GM23338 (cell line): ENCODE measurements around the gene HIGD2B. TPM values are rescaled to one million over a fixed set of nuclear protein-coding genes. Genes with fewer than 3 reads are reported as not detected.

ENCODE experiments used
- ATAC-seq: fragments of 200-7000 bp; cut with Tn5 transposase; 3 replicates; pipeline ENCODE4 v1.9.1; 2020
- DNase-seq: peaks from one replicate; pipeline ENCODE4 v3.0.0-alpha.2; 2015; ENCODE audit warnings: low spot score
- H2AFZ ChIP-seq: fragments of 200-600 bp; sonication (generic); 2 replicates; pipeline ENCODE4 v1.8.0; 2016; ENCODE audit warnings: antibody characterized with exemption, mild to moderate bottlenecking, moderate library complexity
- H3F3A ChIP-seq: fragments of 200-600 bp; sonication (generic); replicated peaks from 2 replicates; pipeline ENCODE4 v1.8.0; 2017; ENCODE audit warnings: antibody characterized with exemption, mixed run types, low read depth
- H3K27ac ChIP-seq: fragments of 200-600 bp; sonication (generic); 2 replicates; pipeline ENCODE4 v1.6.1; 2016; ENCODE audit warnings: low read depth
- H3K27me3 ChIP-seq: fragments of 200-600 bp; sonication (generic); 2 replicates; pipeline ENCODE4 v1.8.0; 2016; ENCODE audit warnings: mild to moderate bottlenecking, mixed run types, moderate library complexity; ENCODE audit not compliant: insufficient read depth
- H3K36me3 ChIP-seq: fragments of 200-600 bp; sonication (generic); 2 replicates; pipeline ENCODE4 v1.8.0; 2016; ENCODE audit warnings: mild to moderate bottlenecking; ENCODE audit not compliant: insufficient read depth
- H3K4me1 ChIP-seq: fragments of 200-600 bp; sonication (generic); 2 replicates; pipeline ENCODE4 v1.8.0; 2016; ENCODE audit warnings: mild to moderate bottlenecking, moderate library complexity; ENCODE audit not compliant: insufficient read depth
- H3K4me2 ChIP-seq: fragments of 200-600 bp; sonication (generic); 2 replicates; pipeline ENCODE4 v1.7.1; 2017; ENCODE audit warnings: mixed run types
- H3K4me3 ChIP-seq: fragments of 200-600 bp; sonication (generic); 2 replicates; pipeline ENCODE4 v1.6.1; 2016; ENCODE audit warnings: mixed run types
- H3K79me2 ChIP-seq: fragments of 200-600 bp; sonication (generic); replicated peaks from 2 replicates; pipeline ENCODE4 v1.8.0; 2017; ENCODE audit warnings: mild to moderate bottlenecking; ENCODE audit not compliant: insufficient read depth
- H3K9me2 ChIP-seq: fragments of 200-600 bp; sonication (generic); 2 replicates; pipeline ENCODE4 v1.8.0; 2017; ENCODE audit not compliant: insufficient read depth
- H4K20me1 ChIP-seq: fragments of 200-600 bp; sonication (generic); replicated peaks from 2 replicates; pipeline ENCODE4 v1.8.0; 2017; ENCODE audit warnings: mild to moderate bottlenecking; ENCODE audit not compliant: insufficient read depth
- H3K27ac Mint-ChIP-seq: 2 replicates; pipeline ENCODE4 v1.8.0; 2020; ENCODE audit warnings: inconsistent platforms, mild to moderate bottlenecking, moderate library complexity, mixed read lengths
- H3K27me3 Mint-ChIP-seq: 3 replicates; pipeline ENCODE4 v1.8.0; 2022; ENCODE audit warnings: low read depth, mild to moderate bottlenecking, moderate library complexity, mixed read lengths, inconsistent platforms; ENCODE audit not compliant: insufficient read depth, poor library complexity
- H3K36me3 Mint-ChIP-seq: 3 replicates; pipeline ENCODE4 v1.8.0; 2021; ENCODE audit warnings: low read depth, mild to moderate bottlenecking, inconsistent platforms, moderate library complexity, mixed read lengths
- H3K4me1 Mint-ChIP-seq: 3 replicates; pipeline ENCODE4 v1.8.0; 2020; ENCODE audit warnings: mild to moderate bottlenecking, inconsistent platforms, mixed read lengths
- H3K4me3 Mint-ChIP-seq: 3 replicates; pipeline ENCODE4 v1.8.0; 2021; ENCODE audit warnings: moderate library complexity, mild to moderate bottlenecking, inconsistent platforms, mixed read lengths
- H3K9me3 Mint-ChIP-seq: 3 replicates; pipeline ENCODE4 v1.8.0; 2020; ENCODE audit warnings: moderate library complexity, mild to moderate bottlenecking, inconsistent platforms, mixed read lengths
- CREB1 ChIP-seq: fragments of 250-450 bp; sonication (Bioruptor Pico); IDR thresholded peaks from 2 replicates; pipeline ENCODE4 v1.5.0; 2020; ENCODE audit warnings: low read depth, mild to moderate bottlenecking, moderate library complexity
- EZH2 ChIP-seq: fragments of 200-600 bp; sonication (generic); IDR thresholded peaks from one replicate; pipeline ENCODE4 v1.8.0; 2017; ENCODE audit warnings: antibody characterized with exemption, mild to moderate bottlenecking, low read depth; ENCODE audit not compliant: unreplicated experiment
- EZH2phosphoT487 ChIP-seq: fragments of 200-600 bp; sonication (generic); IDR thresholded peaks from one replicate; pipeline ENCODE4 v1.8.1; 2018; ENCODE audit warnings: antibody characterized with exemption; ENCODE audit not compliant: unreplicated experiment
- JUNB ChIP-seq: IDR thresholded peaks from one replicate; pipeline ENCODE4 v1.6.1; 2016; ENCODE audit warnings: antibody characterized with exemption; ENCODE audit not compliant: unreplicated experiment
- NANOG ChIP-seq: IDR thresholded peaks from 2 replicates; pipeline ENCODE4 v1.6.1; 2016; ENCODE audit warnings: antibody characterized with exemption, borderline replicate concordance
- POLR2AphosphoS5 ChIP-seq: IDR thresholded peaks from 2 replicates; pipeline ENCODE4 v1.6.1; 2016; ENCODE audit warnings: antibody characterized with exemption, low read depth
- STAT1 ChIP-seq: IDR thresholded peaks from one replicate; pipeline ENCODE4 v1.6.1; 2016; ENCODE audit warnings: antibody characterized with exemption; ENCODE audit not compliant: unreplicated experiment
- ZNF114 ChIP-seq: fragments of 250-450 bp; sonication (Bioruptor Pico); IDR thresholded peaks from 2 replicates; pipeline ENCODE4 v1.5.0; 2020; ENCODE audit warnings: mild to moderate bottlenecking, moderate library complexity
- ZNF331 ChIP-seq: fragments of 250-450 bp; sonication (Bioruptor Pico); IDR thresholded peaks from 2 replicates; pipeline ENCODE4 v1.5.0; 2020; ENCODE audit warnings: low read depth, mild to moderate bottlenecking, moderate library complexity
- polyA plus RNA-seq: library from polyadenylated mRNA; unstranded; fragments of >200 nt; fragmentation: Nextera tagmentation; extraction: Ambion mirVana; gene quantifications from 2 replicates; pipeline ENCODE4 v1.2.1, GENCODE V29; 2016
- total RNA-seq: library from RNA; depleted of rRNA; stranded (reverse); fragments of >200 nt; shearing (Covaris generic); gene quantifications from 2 replicates; pipeline ENCODE4 v1.2.3, GENCODE V29; 2014
- TF ChIP-seq, protein P1 (sequence below): IDR thresholded peaks from one replicate; pipeline ENCODE4 v1.6.1; 2018; ENCODE audit warnings: antibody characterized with exemption; ENCODE audit not compliant: unreplicated experiment
- TF ChIP-seq, protein P2 (sequence below): IDR thresholded peaks from 2 replicates; pipeline ENCODE4 v1.6.1; 2016; ENCODE audit warnings: antibody characterized with exemption
- TF ChIP-seq, protein P3 (sequence below): fragments of 250-450 bp; sonication (Bioruptor Pico); IDR thresholded peaks from 2 replicates; pipeline ENCODE4 v1.5.0; 2020; ENCODE audit warnings: mild to moderate bottlenecking, moderate library complexity

HIGD2B gene
- total and polyA plus RNA-seq, 2 experiments from 2014 or later: not detected

DNA sequence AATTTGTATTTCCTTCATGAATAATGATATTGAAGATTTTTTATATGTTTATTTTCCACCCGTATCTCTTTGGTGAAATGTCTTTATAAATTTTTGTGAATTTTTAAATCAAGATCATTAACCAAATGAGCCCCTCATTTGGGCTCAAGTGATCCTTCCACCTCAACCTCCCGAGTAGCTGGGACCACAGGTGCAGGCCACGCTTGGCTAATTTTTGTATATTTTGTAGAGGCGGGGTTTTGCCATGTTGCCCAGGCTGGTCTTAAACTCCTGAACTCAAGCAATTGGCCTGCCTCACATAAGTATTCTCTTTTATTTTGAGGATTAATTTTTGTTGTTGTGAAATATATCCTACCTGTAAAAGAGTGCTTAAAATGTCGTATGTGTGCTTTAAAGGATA, 5.0 kb upstream of the HIGD2B start:
- H3K4me2 ChIP-seq: no peak overlapping the region
- H3K9me2 ChIP-seq: no peaks in the 10 kb centered on the region
- no peaks in the 10 kb centered on the region for H3K27me3 ChIP-seq
- H3K27ac Mint-ChIP-seq: no peak overlapping the region
- no peaks in the 10 kb centered on the region for H4K20me1 ChIP-seq
- H3K27me3 Mint-ChIP-seq: peaks cover 13% of the 10 kb centered on the region
- H3K79me2 ChIP-seq: peaks cover 70% of the 10 kb centered on the region
- no peaks in the 10 kb centered on the region for H3K36me3 ChIP-seq
- H3K4me1 ChIP-seq: no peaks in the 10 kb centered on the region
- no peak for DNase-seq
- H3F3A ChIP-seq: peaks cover 7% of the 10 kb centered on the region
- H3K4me1 Mint-ChIP-seq: no peaks in the 10 kb centered on the region
- no peak overlapping the region for H3K4me3 ChIP-seq
- no peaks in the 10 kb centered on the region for H3K36me3 Mint-ChIP-seq
- H3K9me3 Mint-ChIP-seq: no peaks in the 10 kb centered on the region; the same call in 2 of the 3 replicates
- no peak overlapping the region for H2AFZ ChIP-seq
- TF ChIP-seq, protein P1, sequence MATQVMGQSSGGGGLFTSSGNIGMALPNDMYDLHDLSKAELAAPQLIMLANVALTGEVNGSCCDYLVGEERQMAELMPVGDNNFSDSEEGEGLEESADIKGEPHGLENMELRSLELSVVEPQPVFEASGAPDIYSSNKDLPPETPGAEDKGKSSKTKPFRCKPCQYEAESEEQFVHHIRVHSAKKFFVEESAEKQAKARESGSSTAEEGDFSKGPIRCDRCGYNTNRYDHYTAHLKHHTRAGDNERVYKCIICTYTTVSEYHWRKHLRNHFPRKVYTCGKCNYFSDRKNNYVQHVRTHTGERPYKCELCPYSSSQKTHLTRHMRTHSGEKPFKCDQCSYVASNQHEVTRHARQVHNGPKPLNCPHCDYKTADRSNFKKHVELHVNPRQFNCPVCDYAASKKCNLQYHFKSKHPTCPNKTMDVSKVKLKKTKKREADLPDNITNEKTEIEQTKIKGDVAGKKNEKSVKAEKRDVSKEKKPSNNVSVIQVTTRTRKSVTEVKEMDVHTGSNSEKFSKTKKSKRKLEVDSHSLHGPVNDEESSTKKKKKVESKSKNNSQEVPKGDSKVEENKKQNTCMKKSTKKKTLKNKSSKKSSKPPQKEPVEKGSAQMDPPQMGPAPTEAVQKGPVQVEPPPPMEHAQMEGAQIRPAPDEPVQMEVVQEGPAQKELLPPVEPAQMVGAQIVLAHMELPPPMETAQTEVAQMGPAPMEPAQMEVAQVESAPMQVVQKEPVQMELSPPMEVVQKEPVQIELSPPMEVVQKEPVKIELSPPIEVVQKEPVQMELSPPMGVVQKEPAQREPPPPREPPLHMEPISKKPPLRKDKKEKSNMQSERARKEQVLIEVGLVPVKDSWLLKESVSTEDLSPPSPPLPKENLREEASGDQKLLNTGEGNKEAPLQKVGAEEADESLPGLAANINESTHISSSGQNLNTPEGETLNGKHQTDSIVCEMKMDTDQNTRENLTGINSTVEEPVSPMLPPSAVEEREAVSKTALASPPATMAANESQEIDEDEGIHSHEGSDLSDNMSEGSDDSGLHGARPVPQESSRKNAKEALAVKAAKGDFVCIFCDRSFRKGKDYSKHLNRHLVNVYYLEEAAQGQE: no peak
- TF ChIP-seq, protein P2, sequence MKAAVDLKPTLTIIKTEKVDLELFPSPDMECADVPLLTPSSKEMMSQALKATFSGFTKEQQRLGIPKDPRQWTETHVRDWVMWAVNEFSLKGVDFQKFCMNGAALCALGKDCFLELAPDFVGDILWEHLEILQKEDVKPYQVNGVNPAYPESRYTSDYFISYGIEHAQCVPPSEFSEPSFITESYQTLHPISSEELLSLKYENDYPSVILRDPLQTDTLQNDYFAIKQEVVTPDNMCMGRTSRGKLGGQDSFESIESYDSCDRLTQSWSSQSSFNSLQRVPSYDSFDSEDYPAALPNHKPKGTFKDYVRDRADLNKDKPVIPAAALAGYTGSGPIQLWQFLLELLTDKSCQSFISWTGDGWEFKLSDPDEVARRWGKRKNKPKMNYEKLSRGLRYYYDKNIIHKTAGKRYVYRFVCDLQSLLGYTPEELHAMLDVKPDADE: no peak
- TF ChIP-seq EZH2phosphoT487 (no peak), POLR2AphosphoS5 (no peak), JUNB (no peak), CREB1 (CRISPR knock-in tag) (no peak), ZNF114 (CRISPR knock-in tag) (no peak), ZNF331 (no peak), NANOG (no peak), EZH2 (no peak), STAT1 (no peak)
- TF ChIP-seq, protein P3, sequence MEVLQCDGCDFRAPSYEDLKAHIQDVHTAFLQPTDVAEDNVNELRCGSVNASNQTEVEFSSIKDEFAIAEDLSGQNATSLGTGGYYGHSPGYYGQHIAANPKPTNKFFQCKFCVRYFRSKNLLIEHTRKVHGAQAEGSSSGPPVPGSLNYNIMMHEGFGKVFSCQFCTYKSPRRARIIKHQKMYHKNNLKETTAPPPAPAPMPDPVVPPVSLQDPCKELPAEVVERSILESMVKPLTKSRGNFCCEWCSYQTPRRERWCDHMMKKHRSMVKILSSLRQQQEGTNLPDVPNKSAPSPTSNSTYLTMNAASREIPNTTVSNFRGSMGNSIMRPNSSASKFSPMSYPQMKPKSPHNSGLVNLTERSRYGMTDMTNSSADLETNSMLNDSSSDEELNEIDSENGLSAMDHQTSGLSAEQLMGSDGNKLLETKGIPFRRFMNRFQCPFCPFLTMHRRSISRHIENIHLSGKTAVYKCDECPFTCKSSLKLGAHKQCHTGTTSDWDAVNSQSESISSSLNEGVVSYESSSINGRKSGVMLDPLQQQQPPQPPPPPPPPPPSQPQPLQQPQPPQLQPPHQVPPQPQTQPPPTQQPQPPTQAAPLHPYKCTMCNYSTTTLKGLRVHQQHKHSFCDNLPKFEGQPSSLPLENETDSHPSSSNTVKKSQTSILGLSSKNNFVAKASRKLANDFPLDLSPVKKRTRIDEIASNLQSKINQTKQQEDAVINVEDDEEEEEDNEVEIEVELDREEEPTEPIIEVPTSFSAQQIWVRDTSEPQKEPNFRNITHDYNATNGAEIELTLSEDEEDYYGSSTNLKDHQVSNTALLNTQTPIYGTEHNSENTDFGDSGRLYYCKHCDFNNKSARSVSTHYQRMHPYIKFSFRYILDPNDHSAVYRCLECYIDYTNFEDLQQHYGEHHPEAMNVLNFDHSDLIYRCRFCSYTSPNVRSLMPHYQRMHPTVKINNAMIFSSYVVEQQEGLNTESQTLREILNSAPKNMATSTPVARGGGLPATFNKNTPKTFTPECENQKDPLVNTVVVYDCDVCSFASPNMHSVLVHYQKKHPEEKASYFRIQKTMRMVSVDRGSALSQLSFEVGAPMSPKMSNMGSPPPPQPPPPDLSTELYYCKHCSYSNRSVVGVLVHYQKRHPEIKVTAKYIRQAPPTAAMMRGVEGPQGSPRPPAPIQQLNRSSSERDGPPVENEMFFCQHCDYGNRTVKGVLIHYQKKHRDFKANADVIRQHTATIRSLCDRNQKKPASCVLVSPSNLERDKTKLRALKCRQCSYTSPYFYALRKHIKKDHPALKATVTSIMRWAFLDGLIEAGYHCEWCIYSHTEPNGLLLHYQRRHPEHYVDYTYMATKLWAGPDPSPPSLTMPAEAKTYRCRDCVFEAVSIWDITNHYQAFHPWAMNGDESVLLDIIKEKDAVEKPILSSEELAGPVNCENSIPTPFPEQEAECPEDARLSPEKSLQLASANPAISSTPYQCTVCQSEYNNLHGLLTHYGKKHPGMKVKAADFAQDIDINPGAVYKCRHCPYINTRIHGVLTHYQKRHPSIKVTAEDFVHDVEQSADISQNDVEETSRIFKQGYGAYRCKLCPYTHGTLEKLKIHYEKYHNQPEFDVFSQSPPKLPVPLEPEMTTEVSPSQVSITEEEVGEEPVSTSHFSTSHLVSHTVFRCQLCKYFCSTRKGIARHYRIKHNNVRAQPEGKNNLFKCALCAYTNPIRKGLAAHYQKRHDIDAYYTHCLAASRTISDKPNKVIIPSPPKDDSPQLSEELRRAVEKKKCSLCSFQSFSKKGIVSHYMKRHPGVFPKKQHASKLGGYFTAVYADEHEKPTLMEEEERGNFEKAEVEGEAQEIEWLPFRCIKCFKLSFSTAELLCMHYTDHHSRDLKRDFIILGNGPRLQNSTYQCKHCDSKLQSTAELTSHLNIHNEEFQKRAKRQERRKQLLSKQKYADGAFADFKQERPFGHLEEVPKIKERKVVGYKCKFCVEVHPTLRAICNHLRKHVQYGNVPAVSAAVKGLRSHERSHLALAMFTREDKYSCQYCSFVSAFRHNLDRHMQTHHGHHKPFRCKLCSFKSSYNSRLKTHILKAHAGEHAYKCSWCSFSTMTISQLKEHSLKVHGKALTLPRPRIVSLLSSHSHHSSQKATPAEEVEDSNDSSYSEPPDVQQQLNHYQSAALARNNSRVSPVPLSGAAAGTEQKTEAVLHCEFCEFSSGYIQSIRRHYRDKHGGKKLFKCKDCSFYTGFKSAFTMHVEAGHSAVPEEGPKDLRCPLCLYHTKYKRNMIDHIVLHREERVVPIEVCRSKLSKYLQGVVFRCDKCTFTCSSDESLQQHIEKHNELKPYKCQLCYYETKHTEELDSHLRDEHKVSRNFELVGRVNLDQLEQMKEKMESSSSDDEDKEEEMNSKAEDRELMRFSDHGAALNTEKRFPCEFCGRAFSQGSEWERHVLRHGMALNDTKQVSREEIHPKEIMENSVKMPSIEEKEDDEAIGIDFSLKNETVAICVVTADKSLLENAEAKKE (CRISPR knock-in tag): no peak
- no peak overlapping the region for H3K4me3 Mint-ChIP-seq
- no peak for ATAC-seq
- no peak overlapping the region for H3K27ac ChIP-seq
